HFF-Myc (cell line): ENCODE measurements around the gene ZNF175.

Source experiments
- DNase-seq: peaks from one replicate; pipeline ENCODE4 v3.0.0-alpha.2; 2011; ENCODE audit warnings: low read depth; ENCODE audit errors: extremely low read depth
- H3K4me3 ChIP-seq: replicated peaks from 2 replicates; pipeline ENCODE4 v1.5.1; 2011; ENCODE audit warnings: low read depth, mild to moderate bottlenecking, control low read depth, low read length
- TF ChIP-seq, protein P1 (sequence below): IDR thresholded peaks from 2 replicates; pipeline ENCODE4 v1.5.1; 2012; ENCODE audit warnings: mild to moderate bottlenecking, low read depth, low read length, control low read depth; ENCODE audit errors: missing control alignments

The ZNF175 gene

DNA sequence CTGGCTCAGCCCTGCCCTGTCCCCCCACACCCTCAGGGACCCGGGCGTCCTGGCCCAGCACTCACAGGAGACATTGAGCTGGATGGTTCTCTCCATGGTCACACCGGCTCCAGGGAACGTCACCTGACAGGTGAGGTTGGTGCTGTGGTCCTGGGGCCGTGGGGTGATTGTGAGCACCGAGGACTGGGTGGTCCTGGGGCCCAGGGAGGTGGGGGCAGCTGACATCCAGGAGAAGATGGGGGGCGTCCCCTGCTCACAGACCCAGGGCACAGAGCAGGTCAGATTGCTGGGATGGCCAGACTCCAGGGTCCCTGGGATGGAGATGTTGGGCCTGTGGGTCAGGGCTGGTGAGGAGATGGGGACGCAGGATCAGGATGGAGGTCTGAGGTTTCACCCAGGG is 40.5 kb upstream of the ZNF175 start:
- no peak overlapping the region for H3K4me3 ChIP-seq
- DNase-seq, result no peak
- TF ChIP-seq, protein P1, sequence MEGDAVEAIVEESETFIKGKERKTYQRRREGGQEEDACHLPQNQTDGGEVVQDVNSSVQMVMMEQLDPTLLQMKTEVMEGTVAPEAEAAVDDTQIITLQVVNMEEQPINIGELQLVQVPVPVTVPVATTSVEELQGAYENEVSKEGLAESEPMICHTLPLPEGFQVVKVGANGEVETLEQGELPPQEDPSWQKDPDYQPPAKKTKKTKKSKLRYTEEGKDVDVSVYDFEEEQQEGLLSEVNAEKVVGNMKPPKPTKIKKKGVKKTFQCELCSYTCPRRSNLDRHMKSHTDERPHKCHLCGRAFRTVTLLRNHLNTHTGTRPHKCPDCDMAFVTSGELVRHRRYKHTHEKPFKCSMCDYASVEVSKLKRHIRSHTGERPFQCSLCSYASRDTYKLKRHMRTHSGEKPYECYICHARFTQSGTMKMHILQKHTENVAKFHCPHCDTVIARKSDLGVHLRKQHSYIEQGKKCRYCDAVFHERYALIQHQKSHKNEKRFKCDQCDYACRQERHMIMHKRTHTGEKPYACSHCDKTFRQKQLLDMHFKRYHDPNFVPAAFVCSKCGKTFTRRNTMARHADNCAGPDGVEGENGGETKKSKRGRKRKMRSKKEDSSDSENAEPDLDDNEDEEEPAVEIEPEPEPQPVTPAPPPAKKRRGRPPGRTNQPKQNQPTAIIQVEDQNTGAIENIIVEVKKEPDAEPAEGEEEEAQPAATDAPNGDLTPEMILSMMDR, result no peak

DNA sequence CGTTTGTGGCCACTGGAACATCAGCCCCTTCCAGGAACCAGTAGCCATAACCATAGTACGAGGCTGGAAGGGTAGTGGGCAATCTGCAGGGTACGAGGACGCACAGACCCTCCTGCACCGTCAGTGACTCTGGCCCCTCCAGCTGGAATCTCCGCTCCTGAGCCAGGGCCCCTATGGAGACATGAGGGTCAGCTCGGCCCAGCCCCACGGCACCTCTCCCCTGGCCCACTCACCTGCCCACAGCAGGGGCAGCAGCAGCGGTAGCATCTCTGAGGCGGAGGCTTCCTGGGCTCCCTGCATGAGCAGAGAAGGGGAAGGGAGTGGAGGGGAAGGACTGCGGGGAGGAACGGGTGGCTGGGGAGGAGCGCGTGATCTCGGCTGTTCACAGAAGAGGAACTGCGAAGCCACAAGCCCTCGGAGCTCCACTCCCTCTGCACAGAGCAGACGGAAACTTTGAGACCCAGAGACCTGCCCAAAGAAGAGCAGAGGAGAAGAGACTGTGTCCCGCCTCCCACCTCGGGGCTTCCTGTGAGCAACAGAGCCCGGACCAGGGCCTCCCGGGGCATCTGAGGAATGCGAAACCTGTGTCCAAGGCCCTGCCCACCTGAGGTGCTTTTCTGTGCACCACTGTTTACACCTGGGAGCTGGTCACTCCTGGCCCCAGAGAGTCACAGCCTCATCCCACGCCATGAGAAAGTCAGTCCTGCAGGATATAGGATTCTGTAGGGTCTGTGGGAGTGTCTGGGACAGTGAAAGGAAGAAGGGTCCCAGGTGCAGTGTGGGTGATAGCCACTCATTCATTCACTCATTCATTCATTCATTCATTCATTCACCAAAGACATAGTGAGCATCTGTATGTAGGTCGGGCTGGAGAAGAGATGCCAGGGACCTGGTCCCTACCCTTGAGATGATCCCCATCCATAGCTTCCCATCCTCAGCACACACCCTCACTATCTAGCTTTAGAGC is 39.5 kb upstream of the ZNF175 start, which contains the start of gene SIGLEC6:
SIGLEC6 (minus strand) TSS at position 322 of the 967 bp plus-strand sequence; CDS start at position 300, 22 bp downstream.
- no peak for DNase-seq

DNA sequence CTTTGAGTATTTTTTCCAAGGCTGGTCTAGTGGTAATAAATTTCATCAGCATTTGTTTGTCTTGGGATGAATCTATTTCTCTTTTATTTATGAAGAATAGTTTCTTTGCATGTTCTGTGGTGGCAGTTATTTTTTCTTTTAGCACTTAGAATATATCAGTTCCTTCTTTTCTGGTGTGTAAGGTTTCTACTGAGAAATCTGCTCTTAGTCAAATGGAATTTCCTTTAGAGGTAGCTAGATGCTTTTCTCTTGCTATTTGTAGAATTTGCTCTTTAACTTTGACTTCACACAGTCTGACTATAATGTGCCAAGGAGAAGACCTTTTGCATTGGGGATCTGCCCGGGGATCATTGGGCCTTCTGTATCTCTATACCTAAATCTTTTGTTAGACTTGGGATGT is 35.5 kb upstream of the ZNF175 start:
- no peak overlapping the region for H3K4me3 ChIP-seq
- DNase-seq, result no peak
- TF ChIP-seq, protein P1, result no peak

More for the DNA sequence above, 39.5 kb upstream of the ZNF175 start, which contains the start of gene SIGLEC6:
- TF ChIP-seq, protein P1, result no peak
- no peak within 1 kb of the TSS for H3K4me3 ChIP-seq

DNA sequence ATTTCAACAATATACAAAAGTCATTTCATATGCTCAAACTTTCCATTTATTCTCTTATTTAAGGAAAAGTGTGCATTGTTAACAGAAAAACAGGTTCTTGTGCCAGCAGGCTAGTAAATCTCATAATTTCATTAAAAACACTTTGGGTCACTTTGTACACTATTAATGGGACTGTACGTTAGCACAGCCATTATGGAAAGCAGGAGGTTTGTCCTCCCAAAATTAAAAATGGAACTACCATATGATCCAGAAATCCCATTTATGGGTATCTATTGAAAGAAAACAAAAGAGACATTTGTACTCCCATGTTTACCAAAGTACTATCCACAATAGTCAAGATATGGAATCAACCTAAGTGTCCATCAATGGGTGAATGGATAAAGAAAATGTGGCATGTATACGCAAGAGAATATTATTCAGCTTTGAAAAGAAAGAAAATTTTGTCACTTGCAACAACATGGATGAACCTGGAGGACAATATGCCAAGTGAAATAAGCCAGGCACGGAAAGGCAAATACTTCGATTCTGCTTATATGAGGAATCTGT is 31.2 kb upstream of the ZNF175 start:
- DNase-seq, result no peak
- TF ChIP-seq, protein P1, result no peak
- no peak overlapping the region for H3K4me3 ChIP-seq

DNA sequence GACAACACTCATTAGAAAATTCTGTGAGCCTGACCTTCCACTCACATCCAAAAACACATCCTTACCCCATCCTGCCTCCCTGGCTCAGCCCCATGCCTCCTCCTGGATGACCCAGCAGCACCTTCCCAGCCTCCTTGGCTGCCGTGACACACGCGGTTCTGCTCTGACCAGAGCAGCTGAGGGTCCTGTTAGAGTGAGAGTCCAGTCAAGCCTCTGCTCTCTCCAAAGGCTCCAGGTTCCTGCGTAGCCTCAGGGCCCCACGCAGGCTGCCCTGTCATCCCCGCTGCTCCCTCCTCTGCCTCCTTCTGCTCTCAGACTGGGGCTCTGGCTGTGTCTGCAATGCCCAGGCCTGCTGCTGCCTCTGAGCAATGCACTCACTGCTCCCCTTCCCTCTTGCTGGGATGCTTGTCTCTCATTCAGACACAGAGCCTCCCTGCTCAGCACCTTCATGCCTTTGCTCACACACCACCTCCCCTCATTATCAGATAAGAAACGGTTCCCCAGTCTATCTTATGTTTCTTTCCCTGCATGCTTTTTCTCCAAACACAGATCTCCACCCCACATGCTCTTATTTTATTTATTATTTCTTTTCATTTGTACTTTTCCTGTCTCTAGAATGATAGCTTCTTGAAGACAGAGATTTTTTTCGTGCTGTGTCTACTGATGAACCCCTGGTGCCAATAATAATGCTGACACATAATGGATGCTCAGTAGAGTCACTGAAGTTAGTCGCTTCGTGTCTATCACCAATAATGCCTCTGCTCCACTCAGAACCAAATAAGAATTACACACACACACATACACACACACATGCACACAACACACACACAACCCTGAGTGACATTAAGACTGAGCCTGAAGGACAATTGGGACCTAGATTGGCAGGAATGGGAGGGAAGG is 29.4 kb upstream of the ZNF175 start:
- TF ChIP-seq, protein P1, result no peak
- DNase-seq, result no peak
- H3K4me3 ChIP-seq, result no peak overlapping the region

DNA sequence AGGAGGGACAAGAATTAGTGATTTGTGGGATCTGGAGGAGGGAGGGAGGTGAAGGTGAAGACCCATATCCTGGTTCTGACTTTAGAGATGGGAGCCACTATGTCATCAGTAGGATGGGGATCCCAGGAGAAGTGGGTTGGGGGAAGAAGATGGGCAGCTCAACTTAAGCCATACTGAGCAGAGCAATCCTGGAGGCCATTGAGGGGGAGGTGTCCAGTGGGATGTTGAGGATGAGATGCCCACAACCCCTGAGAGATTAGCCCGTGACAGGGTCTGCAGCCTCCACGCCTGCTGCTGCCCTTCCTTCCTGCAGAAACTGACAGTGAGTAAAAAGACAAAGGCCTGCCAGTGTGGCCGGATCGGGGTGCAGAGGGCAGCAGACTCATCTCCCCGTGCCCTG is 28.4 kb upstream of the ZNF175 start:
- TF ChIP-seq, protein P1, result no peak
- DNase-seq, result no peak
- H3K4me3 ChIP-seq, result no peak overlapping the region
